ENCODE data around the gene ADGB. TPM values are rescaled to one million over a fixed set of nuclear protein-coding genes. Genes with fewer than 3 reads are reported as not detected.

The ADGB gene
- total and polyA plus RNA-seq, 2 donors (not counting 1 experiment from before 2014, with no cell fraction given), result not detected

- POLR2A ChIA-PET, result no interaction called here
- H3K4me3 ChIP-seq (ENCODE audit: control extremely low read depth in 1 of 5, extremely low read depth in 1 of 5, insufficient read depth in 1 of 5, low read depth in 2 of 5, low read length in 4 of 5), result no peak overlapping the region
- H3K9ac ChIP-seq (ENCODE audit: low read length), result no peak overlapping the region
- no peaks in the 10 kb centered on the region for H4K20me1 ChIP-seq (ENCODE audit: control insufficient read depth, insufficient read depth, low read length, poor library complexity, severe bottlenecking)
- Mint-ChIP-seq H3K9me3 (ENCODE audit: insufficient read depth) (no peaks in the 10 kb centered on the region), H3K4me1 (peaks cover 3% of the 10 kb centered on the region), H3K27ac (no peak overlapping the region), H3K4me3 (no peak overlapping the region), H3K27me3 (no peaks in the 10 kb centered on the region)
- no peak overlapping the region for H3K4me2 ChIP-seq (replicated peaks; ENCODE audit: low read depth, low read length, poor library complexity, severe bottlenecking)
- H3K36me3 ChIP-seq (replicated peaks in 1 of 2; ENCODE audit: control extremely low read depth in 1 of 2, control insufficient read depth in 1 of 2, extremely low read depth in 1 of 2, insufficient read depth in 2 of 2, low read length in 1 of 2), result no peaks in the 10 kb centered on the region
- intact Hi-C loops (cut with micrococcal nuclease), result no loop called here
- CTCF ChIA-PET, result no interaction called here
- no peak overlapping the region for H3K27ac ChIP-seq (ENCODE audit: low read length in 2 of 2)
- H3K4me1 ChIP-seq (ENCODE audit: control insufficient read depth in 2 of 2, insufficient read depth in 2 of 2, low read length in 2 of 2), result no peaks in the 10 kb centered on the region
- no peaks in the 10 kb centered on the region for H3K27me3 ChIP-seq (replicated peaks in 1 of 4; ENCODE audit: control extremely low read depth in 1 of 4, control insufficient read depth in 3 of 4, insufficient read depth in 4 of 4, low read length in 3 of 4)
- DNase-seq, result no peak
- H3K79me2 ChIP-seq (ENCODE audit: control insufficient read depth, insufficient read depth, low read length), result no peaks in the 10 kb centered on the region
- no peak overlapping the region for H2AFZ ChIP-seq (ENCODE audit: insufficient read depth, low read depth, low read length, poor library complexity, severe bottlenecking)
- ATAC-seq (ENCODE audit: low read depth), result no peak
- H3K9me3 ChIP-seq (ENCODE audit: control extremely low read depth in 1 of 3, control insufficient read depth in 2 of 3, insufficient read depth in 1 of 3, low read length in 2 of 3), result no peaks in the 10 kb centered on the region
- TF ChIP-seq, protein P1, sequence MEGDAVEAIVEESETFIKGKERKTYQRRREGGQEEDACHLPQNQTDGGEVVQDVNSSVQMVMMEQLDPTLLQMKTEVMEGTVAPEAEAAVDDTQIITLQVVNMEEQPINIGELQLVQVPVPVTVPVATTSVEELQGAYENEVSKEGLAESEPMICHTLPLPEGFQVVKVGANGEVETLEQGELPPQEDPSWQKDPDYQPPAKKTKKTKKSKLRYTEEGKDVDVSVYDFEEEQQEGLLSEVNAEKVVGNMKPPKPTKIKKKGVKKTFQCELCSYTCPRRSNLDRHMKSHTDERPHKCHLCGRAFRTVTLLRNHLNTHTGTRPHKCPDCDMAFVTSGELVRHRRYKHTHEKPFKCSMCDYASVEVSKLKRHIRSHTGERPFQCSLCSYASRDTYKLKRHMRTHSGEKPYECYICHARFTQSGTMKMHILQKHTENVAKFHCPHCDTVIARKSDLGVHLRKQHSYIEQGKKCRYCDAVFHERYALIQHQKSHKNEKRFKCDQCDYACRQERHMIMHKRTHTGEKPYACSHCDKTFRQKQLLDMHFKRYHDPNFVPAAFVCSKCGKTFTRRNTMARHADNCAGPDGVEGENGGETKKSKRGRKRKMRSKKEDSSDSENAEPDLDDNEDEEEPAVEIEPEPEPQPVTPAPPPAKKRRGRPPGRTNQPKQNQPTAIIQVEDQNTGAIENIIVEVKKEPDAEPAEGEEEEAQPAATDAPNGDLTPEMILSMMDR (IDR thresholded peaks at IDR 0.05), result no peak
- no peak for TF ChIP-seq EZH2 (IDR thresholded peaks at IDR 0.05; ENCODE audit: borderline replicate concordance, insufficient read depth, low read depth, low read length, poor library complexity, severe bottlenecking)
These were observed 6.3 kb upstream of the ADGB start for GRCh38 chr6:146592451-146592850.

- Histone ChIP-seq H3K36me3 (replicated peaks in 1 of 2; ENCODE audit: control extremely low read depth in 1 of 2, control insufficient read depth in 1 of 2, extremely low read depth in 1 of 2, insufficient read depth in 2 of 2, low read length in 1 of 2) (no peaks in the 10 kb centered on the region), H4K20me1 (ENCODE audit: control insufficient read depth, insufficient read depth, low read length, poor library complexity, severe bottlenecking) (no peaks in the 10 kb centered on the region), H3K4me2 (replicated peaks; ENCODE audit: low read depth, low read length, poor library complexity, severe bottlenecking) (no peak overlapping the region), H3K9ac (ENCODE audit: low read length) (no peak overlapping the region), H3K27ac (ENCODE audit: low read length in 2 of 2) (no peak overlapping the region), H3K4me3 (ENCODE audit: control extremely low read depth in 1 of 5, extremely low read depth in 1 of 5, insufficient read depth in 1 of 5, low read depth in 2 of 5, low read length in 4 of 5) (no peak overlapping the region), H3K4me1 (ENCODE audit: control insufficient read depth in 2 of 2, insufficient read depth in 2 of 2, low read length in 2 of 2) (no peaks in the 10 kb centered on the region), H3K9me3 (ENCODE audit: control extremely low read depth in 1 of 3, control insufficient read depth in 2 of 3, insufficient read depth in 1 of 3, low read length in 2 of 3) (no peaks in the 10 kb centered on the region), H3K27me3 (replicated peaks in 1 of 4; ENCODE audit: control extremely low read depth in 1 of 4, control insufficient read depth in 3 of 4, insufficient read depth in 4 of 4, low read length in 3 of 4) (peaks cover 0 to 2% (median 0%) of the 10 kb centered on the region in 4 experiments), H3K79me2 (ENCODE audit: control insufficient read depth, insufficient read depth, low read length) (no peaks in the 10 kb centered on the region), H2AFZ (ENCODE audit: insufficient read depth, low read depth, low read length, poor library complexity, severe bottlenecking) (no peak overlapping the region)
- ATAC-seq (ENCODE audit: low read depth), result no peak
- Mint-ChIP-seq H3K4me1 (peaks cover 3% of the 10 kb centered on the region), H3K4me3 (no peak overlapping the region), H3K27me3 (peaks cover 4% of the 10 kb centered on the region), H3K27ac (no peak overlapping the region), H3K9me3 (ENCODE audit: insufficient read depth) (no peaks in the 10 kb centered on the region)
- CTCF ChIA-PET, result no interaction called here
- intact Hi-C loops (cut with micrococcal nuclease), result no loop called here
- POLR2A ChIA-PET, result no interaction called here
- WGBS (ENCODE audit: insufficient coverage), result 93% methylated on average over 1 of the region's 2 CpGs
- no peak for DNase-seq
- TF ChIP-seq EZH2 (IDR thresholded peaks at IDR 0.05; ENCODE audit: borderline replicate concordance, insufficient read depth, low read depth, low read length, poor library complexity, severe bottlenecking), result no peak
- TF ChIP-seq, protein P1 (IDR thresholded peaks at IDR 0.05), result no peak
These were observed 4.8 kb upstream of the ADGB start for GRCh38 chr6:146593986-146594385.

All from B cell (primary cell).